GM12878 (cell line): ENCODE measurements around the gene SVEP1.

Experiments used
- ATF3 ChIP-seq: IDR thresholded peaks from 2 replicates; pipeline ENCODE4 v1.6.1; 2011; ENCODE audit warnings: low read depth, mild to moderate bottlenecking, low read length, moderate library complexity, borderline replicate concordance; ENCODE audit errors: extremely low read depth
- CHD4 ChIP-seq: fragments of 200-600 bp; sonication (generic); IDR thresholded peaks from 2 replicates; pipeline ENCODE4 v1.6.1; 2016; ENCODE audit warnings: mild to moderate bottlenecking
- CTCF ChIP-seq, 3 experiments: IDR thresholded peaks in 2 of 3; conservative IDR thresholded peaks in 1 of 3; 2 replicates each; pipeline ENCODE4 v1.5.1; 2011; ENCODE audit warnings: low read depth in 3 of 3, low read length in 3 of 3, mild to moderate bottlenecking in 3 of 3, control low read depth in 2 of 3, moderate library complexity in 2 of 3, inconsistent platforms in 1 of 3, mixed read lengths in 1 of 3; ENCODE audit not compliant: control insufficient read depth in 2 of 3, insufficient read depth in 1 of 3; ENCODE audit errors: extremely low read depth in 1 of 3
- EGR1 ChIP-seq, 2 experiments: IDR thresholded peaks; 1 replicate in 1 of 2; 2 replicates in 1 of 2; pipeline ENCODE4 v1.6.1; 2011 to 2012; ENCODE audit warnings: low read depth in 2 of 2, low read length in 2 of 2, borderline replicate concordance in 1 of 2, mild to moderate bottlenecking in 1 of 2, moderate library complexity in 1 of 2
- JUNB ChIP-seq: IDR thresholded peaks from 2 replicates; pipeline ENCODE4 v1.6.1; 2016; ENCODE audit warnings: antibody characterized with exemption, mild to moderate bottlenecking
- POLR2AphosphoS5 ChIP-seq: IDR thresholded peaks from 2 replicates; pipeline ENCODE4 v1.6.1; 2011; ENCODE audit warnings: mild to moderate bottlenecking, low read length, inconsistent platforms
- SRF ChIP-seq, 2 experiments: IDR thresholded peaks; 2 replicates each; pipeline ENCODE4 v1.6.1; 2011; ENCODE audit warnings: low read depth in 2 of 2, low read length in 2 of 2, mild to moderate bottlenecking in 1 of 2, moderate library complexity in 1 of 2

- TF ChIP-seq JUNB (no peak), EGR1 (IDR thresholded peaks at IDR 0.05; ENCODE audit: borderline replicate concordance in 1 of 2, low read depth in 2 of 2, low read length in 2 of 2) (no peak), SRF (IDR thresholded peaks at IDR 0.05; ENCODE audit: low read depth in 2 of 2, low read length in 2 of 2) (no peak), CHD4 (no peak), POLR2AphosphoS5 (no peak), CTCF (IDR thresholded peaks at IDR 0.05 in 2 of 3, conservative IDR thresholded peaks at IDR 0.05 in 1 of 3; ENCODE audit: control insufficient read depth in 2 of 3, extremely low read depth in 1 of 3, insufficient read depth in 1 of 3, low read depth in 3 of 3, low read length in 3 of 3) (peak; percentile 17 to 29 (median 19); a peak in 3 of 6 replicates), ATF3 (no peak)
These were observed 239.2 kb downstream of the SVEP1 start for GRCh38 chr9:110340306-110340705.
